Endometrial microvascular endothelial cells (primary cell): Measurements from ENCODE around the gene SUGCT. TPM values are rescaled to one million over a fixed set of nuclear protein-coding genes. Genes with fewer than 3 reads are reported as not detected.
"Not testable (repeated sequence)": the region's sequence is repeated elsewhere in the genome, so short reads cannot be mapped to it uniquely, and the experiment has no call there.

Experiments
- in situ Hi-C: cut with HindIII; loops from 2 replicates; pipeline ENCODE4 v1.10.0; 2017; ENCODE audit warnings: low sequenced_read_pairs, low pct_unique_long_range_greater_than_20kb; ENCODE audit errors: inconsistent ontology term
- total RNA-seq: library from RNA; depleted of rRNA; stranded (reverse); fragments of >200 nt; gene quantifications from one replicate; pipeline ENCODE4 v1.2.3, GENCODE V29; 2015; ENCODE audit errors: inconsistent ontology term

Gene SUGCT
- total RNA-seq, 1 donor from 2014 or later = 0.37 TPM

- in situ Hi-C loops = no loop called here
Measured at GRCh38 chr7:40350100-40350499, 215.3 kb downstream of the SUGCT start.

GRCh38 chr7:40354711-40355110 lies 219.9 kb downstream of the SUGCT start:
- in situ Hi-C loops = no loop called here

- in situ Hi-C loops = no loop called here
Measured at GRCh38 chr7:40356312-40356711, 221.5 kb downstream of the SUGCT start.

- in situ Hi-C loops = no loop called here
Measured at GRCh38 chr7:40356871-40357709, 222.3 kb downstream of the SUGCT start.

- in situ Hi-C loops = no loop called here
Measured at GRCh38 chr7:40369641-40370277, 235.0 kb downstream of the SUGCT start.

GRCh38 chr7:40371806-40372440 lies 237.1 kb downstream of the SUGCT start:
- in situ Hi-C loops = no loop called here

- in situ Hi-C loops = no loop called here
Measured at GRCh38 chr7:40374575-40374974, 239.8 kb downstream of the SUGCT start.

- in situ Hi-C loops = no loop called here
Measured at GRCh38 chr7:40380111-40380510, 245.3 kb downstream of the SUGCT start.

GRCh38 chr7:40382145-40382544 lies 247.3 kb downstream of the SUGCT start:
- in situ Hi-C loops = no loop called here

GRCh38 chr7:40393660-40394059 lies 258.9 kb downstream of the SUGCT start:
- in situ Hi-C loops = no loop called here

- in situ Hi-C loops = no loop called here
Measured at GRCh38 chr7:40394400-40394799, 259.6 kb downstream of the SUGCT start.

GRCh38 chr7:40400525-40400924 lies 265.7 kb downstream of the SUGCT start:
- in situ Hi-C loops = no loop called here

GRCh38 chr7:40401406-40401805 lies 266.6 kb downstream of the SUGCT start:
- in situ Hi-C loops = no loop called here

GRCh38 chr7:40402661-40403060 lies 267.9 kb downstream of the SUGCT start:
- in situ Hi-C loops = no loop called here

- in situ Hi-C loops = no loop called here
Measured at GRCh38 chr7:40403703-40404476, 269.1 kb downstream of the SUGCT start.

- in situ Hi-C loops = no loop called here
Measured at GRCh38 chr7:40405991-40406390, 271.2 kb downstream of the SUGCT start.

GRCh38 chr7:40412323-40412722 lies 277.5 kb downstream of the SUGCT start:
- in situ Hi-C loops = no loop called here

GRCh38 chr7:40414704-40415103 lies 279.9 kb downstream of the SUGCT start:
- in situ Hi-C loops = not testable (repeated sequence)

- in situ Hi-C loops = no loop called here
Measured at GRCh38 chr7:40418448-40418847, 283.6 kb downstream of the SUGCT start.
